Kidney epithelial cell (primary cell): ENCODE measurements around the gene GARNL3. TPM values are rescaled to one million over a fixed set of nuclear protein-coding genes. Genes with fewer than 3 reads are reported as not detected.

Experiments used
- DNase-seq: peaks from one replicate; pipeline ENCODE4 v3.0.0-alpha.2; 2010; ENCODE audit warnings: low read depth
- H3K27me3 ChIP-seq: 2 replicates; pipeline ENCODE4 v1.6.0; 2011; ENCODE audit warnings: low read length; ENCODE audit not compliant: control insufficient read depth, insufficient read depth
- H3K36me3 ChIP-seq: 2 replicates; pipeline ENCODE4 v1.5.1; 2011; ENCODE audit warnings: low read length; ENCODE audit not compliant: control insufficient read depth, insufficient read depth
- H3K4me3 ChIP-seq: 2 replicates; pipeline ENCODE4 v1.5.1; 2011; ENCODE audit warnings: low read depth, mild to moderate bottlenecking, control low read depth, low read length
- total RNA-seq: library from RNA; depleted of rRNA; stranded (reverse); fragments of >200 nt; gene quantifications from 2 replicates; pipeline ENCODE4 v1.2.3, GENCODE V29; 2015
- TF ChIP-seq, protein P1 (sequence below): IDR thresholded peaks from 2 replicates; pipeline ENCODE4 v1.5.1; 2011; ENCODE audit warnings: mild to moderate bottlenecking, moderate library complexity, low read length, control low read depth, inconsistent platforms; ENCODE audit not compliant: insufficient read depth, poor library complexity, severe bottlenecking

Gene GARNL3
- total RNA-seq, 1 donor from 2014 or later, result 5.3 TPM

DNA sequence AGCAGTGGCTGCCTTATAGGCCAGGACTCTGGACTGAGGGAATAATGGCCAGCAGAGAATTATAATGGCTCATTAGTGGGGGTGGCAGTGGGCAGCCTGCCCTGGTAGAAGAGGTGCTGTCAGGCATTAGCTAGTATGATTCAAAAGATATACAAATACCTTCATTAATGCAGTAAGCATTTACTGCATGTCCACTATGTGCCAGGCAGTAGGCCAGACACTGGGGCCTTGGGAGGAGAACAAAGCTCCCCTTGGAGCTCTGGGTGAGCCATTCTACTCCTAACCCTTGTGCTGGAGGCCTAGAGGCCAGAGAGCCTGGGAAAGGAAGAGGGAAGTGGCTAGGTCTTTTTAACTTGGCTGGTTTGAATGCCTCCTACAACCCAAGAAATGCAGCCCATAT is 2.0 kb upstream of the GARNL3 start:
- TF ChIP-seq, protein P1, sequence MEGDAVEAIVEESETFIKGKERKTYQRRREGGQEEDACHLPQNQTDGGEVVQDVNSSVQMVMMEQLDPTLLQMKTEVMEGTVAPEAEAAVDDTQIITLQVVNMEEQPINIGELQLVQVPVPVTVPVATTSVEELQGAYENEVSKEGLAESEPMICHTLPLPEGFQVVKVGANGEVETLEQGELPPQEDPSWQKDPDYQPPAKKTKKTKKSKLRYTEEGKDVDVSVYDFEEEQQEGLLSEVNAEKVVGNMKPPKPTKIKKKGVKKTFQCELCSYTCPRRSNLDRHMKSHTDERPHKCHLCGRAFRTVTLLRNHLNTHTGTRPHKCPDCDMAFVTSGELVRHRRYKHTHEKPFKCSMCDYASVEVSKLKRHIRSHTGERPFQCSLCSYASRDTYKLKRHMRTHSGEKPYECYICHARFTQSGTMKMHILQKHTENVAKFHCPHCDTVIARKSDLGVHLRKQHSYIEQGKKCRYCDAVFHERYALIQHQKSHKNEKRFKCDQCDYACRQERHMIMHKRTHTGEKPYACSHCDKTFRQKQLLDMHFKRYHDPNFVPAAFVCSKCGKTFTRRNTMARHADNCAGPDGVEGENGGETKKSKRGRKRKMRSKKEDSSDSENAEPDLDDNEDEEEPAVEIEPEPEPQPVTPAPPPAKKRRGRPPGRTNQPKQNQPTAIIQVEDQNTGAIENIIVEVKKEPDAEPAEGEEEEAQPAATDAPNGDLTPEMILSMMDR, result no peak
- no peaks in the 10 kb centered on the region for H3K27me3 ChIP-seq
- no peak for DNase-seq
- H3K4me3 ChIP-seq, result no peak overlapping the region
- no peaks in the 10 kb centered on the region for H3K36me3 ChIP-seq

DNA sequence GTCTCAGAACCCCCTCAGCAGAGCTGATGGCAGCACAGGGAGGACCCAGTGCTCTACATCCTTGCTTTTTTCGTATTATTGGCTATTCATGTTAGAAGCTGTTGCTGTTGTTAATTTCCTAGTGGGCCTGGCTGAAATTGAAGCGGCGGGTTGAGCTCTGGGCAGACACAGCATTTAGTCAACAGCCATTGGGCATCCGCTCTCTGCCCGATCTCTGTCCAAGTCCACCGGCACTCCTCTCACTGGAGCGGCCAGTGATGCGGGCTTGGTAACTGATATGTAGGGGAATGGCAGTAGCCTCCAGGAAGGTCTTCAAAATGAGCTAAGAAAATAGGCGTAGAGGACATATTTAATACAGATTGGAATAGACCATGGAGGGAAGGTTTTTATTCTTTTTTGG is 1.3 kb upstream of the GARNL3 start:
- Histone ChIP-seq H3K36me3 (no peaks in the 10 kb centered on the region), H3K27me3 (no peaks in the 10 kb centered on the region), H3K4me3 (no peak overlapping the region)
- TF ChIP-seq, protein P1, result no peak
- DNase-seq, result no peak

DNA sequence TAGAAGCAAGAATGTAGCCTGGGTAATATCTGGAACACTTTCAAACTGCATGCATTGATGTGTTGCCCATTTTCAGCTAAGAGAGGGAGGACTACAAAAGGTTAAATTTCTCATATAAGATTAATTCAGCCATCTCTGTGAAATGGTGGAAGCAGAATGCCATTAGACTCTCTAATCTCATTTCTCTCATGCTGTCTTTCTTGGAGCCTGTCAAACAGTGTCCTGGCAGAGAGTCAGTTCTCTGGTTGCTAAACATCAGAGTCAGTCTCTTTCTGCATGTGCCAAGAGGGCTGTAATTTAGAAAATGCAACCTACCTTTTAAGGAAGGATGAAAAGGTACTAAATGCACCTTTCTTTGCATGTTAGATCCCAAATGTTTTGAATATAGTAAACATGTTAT is 910 bp upstream of the GARNL3 start:
- H3K36me3 ChIP-seq, result no peaks in the 10 kb centered on the region
- no peaks in the 10 kb centered on the region for H3K27me3 ChIP-seq
- no peak overlapping the region for H3K4me3 ChIP-seq
- TF ChIP-seq, protein P1, result no peak
- no peak for DNase-seq

DNA sequence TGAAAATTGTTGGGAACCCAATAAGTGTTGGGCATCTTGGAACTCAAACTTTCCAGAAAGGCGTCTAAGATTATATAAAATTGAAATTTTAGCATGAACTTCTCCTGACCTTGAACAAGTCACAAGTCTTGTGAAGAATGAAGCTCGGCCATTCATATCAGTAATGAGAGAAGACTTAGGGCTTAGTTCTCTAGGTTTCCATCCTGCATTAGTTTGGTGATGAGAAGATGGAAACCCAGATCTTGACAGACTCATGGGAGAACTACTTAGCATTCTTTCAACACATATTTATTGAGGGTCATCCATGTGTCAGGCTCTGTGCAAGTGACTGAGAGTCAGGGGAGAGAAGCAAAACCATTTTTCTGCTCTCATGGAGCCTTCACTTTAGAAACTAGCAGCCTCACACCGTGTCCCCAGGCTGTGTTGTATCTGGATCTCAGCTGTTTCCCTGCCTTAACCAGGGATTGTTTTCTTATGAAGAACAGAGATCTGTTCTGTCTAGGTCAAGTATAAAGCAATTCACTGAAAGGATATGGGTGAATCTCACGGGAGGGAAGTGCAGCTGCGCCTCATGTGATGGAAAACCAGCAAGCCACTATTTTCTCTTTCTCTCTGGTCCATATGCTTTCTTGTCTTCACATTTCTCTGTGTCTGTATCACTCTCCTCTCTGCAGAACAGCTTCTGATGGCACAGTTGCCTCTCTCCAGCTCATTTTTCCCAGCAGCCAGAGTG is 3.4 kb downstream of the GARNL3 start:
- H3K36me3 ChIP-seq, result no peaks in the 10 kb centered on the region
- no peaks in the 10 kb centered on the region for H3K27me3 ChIP-seq
- no peak for DNase-seq
- no peak overlapping the region for H3K4me3 ChIP-seq
- TF ChIP-seq, protein P1, result no peak

DNA sequence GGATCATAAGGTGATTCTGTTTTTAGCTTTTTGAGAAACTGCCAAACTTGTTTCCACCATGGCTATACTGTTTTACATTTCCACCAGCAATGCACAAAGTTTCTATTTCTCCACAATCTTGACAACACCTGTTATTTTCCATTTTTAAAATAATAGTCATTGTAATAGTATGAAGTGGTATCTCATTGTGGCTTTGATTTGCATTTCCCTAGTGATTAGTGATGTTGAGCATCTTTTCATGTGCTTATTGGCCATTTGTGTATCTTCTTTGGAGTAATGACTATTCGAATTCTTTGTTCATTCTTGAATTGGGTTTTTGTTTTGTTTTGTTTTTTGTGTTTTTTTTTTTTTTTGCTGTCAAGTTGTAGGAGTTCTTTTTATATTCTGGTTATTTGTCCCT is 4.9 kb downstream of the GARNL3 start:
- H3K27me3 ChIP-seq, result no peaks in the 10 kb centered on the region
- no peak for DNase-seq
- TF ChIP-seq, protein P1, result no peak
- no peak overlapping the region for H3K4me3 ChIP-seq
- no peaks in the 10 kb centered on the region for H3K36me3 ChIP-seq

DNA sequence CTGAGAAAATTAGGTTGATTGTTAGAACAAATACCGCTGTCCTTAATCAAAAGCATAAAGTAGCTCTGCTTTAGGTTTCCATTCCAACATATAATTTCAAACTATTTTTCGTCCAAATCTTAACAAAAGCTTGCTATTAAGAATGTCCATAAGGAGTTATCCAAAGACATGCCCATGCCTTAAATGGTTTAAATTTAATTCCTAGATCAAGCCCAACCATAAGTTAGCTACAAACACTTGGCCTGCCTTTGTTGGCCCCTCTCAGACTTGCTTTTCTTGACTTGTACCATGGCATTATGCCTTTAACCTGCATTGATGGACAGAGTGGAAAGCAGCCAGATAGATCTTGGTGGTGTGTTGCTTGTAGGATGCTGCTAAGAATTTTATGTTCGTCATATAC is 8.8 kb downstream of the GARNL3 start:
- Histone ChIP-seq H3K27me3 (no peaks in the 10 kb centered on the region), H3K4me3 (no peak overlapping the region), H3K36me3 (no peaks in the 10 kb centered on the region)
- TF ChIP-seq, protein P1, result no peak
- no peak for DNase-seq
